GM19240 (cell line): ENCODE measurements around the gene RMDN2.
"Not testable (repeated sequence)": the region's sequence is repeated elsewhere in the genome, so short reads cannot be mapped to it uniquely, and the experiment has no call there.

ENCODE experiments used
- DNase-seq: peaks from one replicate; pipeline ENCODE4 v3.0.0; 2011; ENCODE audit warnings: low spot score; ENCODE audit not compliant: insufficient read length

RMDN2 gene

DNA sequence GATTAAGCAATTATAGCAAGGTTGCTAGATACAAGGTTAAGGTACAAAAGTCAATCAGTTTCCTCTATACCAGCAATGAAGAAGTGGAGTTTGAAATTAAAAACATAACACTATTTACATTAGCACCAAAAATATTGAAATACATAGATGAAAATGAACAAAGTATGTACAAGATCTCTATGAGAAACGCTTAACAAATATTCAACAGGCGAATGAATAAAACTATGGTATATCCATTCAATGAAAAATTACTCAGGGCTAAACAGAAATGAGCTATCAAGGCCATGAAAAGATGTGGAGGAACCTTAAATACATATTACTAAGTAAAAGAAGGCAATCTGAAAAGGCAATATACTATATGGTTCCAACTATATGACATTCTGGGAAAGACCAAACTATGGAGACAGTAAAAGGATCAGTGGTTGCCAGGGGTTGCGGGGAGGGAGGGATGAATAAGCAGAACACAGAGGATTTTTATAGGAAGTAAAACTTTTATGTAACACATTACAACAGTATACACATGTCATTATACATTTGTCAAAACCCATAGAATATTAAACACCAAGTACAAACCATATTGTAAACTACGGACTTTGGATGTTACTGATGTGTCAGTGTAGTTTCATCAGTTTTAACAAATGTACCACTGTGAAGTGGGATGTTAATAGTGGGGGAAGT, 62.1 kb downstream of the RMDN2 start:
- DNase-seq: no peak

DNA sequence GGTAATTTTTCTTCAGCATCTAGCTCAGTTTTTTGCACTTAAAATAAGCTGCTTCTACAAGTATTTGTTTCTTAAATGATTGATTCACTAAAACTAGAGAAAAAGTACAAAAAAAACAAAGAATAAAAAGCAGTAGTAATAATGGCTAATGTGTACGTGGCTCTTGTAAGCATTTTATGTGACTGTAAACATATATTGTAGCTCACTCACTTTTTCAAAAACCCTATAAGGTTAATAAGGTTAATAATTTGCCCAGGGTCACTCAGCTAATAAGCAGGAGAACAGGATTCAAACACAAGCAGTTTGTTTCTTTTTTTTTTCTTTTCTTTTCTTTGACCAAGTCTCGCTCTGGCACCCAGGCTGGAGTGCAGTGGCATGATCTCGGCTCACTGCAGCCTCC, 67.5 kb downstream of the RMDN2 start:
- no peak for DNase-seq

DNA sequence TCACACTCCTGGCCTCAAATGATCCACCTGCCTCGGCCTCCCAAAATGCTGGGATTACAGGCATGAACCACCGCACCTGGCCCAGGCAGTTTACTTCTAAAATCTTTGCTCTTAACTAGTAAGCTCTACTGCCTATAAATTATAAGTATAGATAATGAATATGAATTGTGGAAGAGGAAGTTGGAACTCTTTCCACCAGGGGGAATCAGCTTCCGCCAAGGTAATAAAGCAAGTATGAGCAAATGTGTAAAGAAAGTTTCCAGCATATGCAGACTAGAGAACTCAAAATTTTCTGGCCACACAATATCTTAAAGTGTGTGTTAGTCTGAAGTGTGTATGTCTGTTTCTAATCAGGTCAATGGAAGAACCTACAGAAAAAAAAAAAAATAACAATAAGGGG, 68.1 kb downstream of the RMDN2 start:
- no peak for DNase-seq

DNA sequence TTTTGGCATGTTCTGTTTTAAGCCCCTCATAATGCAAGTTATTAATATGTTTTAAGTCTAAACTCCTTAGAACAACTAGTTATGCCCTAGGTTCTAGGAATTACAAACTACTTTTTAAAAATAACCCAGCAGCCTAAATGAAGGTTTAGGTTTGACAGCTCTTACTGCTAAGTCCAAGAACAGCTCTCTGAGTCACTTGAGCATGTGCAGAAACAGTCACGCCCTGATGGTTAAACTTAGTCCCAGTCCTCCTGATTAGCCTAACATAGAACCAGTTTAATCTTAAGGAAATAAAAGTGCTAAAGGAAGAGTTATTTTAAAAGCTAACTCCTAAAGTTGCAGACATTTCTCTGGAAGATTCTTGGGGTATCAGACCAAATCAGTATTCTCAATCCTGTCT, 72.5 kb downstream of the RMDN2 start:
- DNase-seq: no peak

DNA sequence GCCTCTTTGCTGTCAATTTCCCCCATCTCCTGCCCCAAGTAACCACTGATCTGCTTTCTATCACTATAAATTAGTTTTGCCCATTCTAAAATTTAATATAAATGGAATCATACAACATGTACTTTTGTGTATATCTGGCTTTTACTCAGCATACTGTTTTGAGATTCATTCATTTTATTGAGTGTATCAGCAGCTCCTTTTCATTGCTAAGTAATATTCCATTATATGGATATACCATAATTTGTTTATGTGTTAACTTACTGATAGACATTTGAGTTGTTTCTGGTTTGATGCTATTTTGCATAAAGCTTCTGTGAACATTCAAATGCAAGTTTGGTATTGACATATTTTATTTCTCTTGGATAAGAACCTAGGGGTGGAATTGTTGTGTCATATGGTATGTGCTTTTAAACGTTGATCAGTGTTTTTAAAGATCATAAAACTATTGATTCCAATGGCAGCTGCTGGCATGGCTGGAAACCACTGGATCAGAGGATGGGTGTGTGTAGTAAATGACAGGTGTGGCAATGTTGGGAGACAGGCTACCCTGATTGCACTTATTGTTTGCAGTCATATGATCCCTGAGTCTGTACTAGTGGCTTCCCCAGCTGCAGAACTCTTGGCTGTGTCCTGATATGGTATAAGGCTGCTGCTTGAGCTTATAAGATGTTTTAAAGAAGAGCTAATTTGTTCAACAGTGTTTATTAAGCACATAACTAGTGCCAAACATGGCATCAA, 75.6 kb downstream of the RMDN2 start:
- DNase-seq: no peak

DNA sequence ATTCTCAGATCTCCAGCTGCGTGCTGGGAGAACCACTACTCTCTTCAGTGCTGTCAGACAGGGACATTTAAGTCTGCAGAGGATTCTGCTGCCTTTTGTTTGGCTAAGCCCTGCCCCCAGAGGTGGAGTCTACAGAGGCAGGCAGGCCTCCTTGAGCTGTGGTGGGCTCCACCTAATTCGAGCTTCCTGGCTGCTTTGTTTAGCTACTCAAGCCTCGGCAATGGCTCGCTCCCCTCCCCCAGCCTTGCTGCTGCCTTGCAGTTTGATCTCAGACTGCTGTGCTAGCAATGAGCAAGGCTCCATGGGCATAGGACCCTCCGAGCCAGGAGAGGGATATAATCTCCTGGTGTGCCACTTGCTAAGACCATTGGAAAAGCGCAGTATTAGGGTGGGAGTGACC, 85.1 kb downstream of the RMDN2 start:
- not testable (repeated sequence) for DNase-seq

DNA sequence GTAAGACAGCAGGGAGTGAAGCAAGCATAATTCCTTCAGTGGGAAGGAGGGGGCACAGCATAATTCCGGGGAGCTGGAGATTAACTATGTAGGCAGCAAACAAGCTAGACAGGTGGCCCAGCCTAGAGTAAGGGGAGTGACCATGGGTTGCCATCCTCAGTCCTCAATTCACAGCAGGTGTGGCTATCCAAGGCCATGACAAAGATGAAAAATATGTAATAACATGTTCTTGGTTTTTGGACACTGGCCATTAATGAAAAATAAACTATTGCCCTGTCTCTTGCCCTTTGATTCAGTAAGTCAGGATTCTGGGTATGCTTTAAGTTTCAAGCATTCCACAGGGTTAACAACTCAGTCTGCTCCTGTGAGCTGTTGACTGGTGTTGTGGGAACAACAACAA, 85.9 kb downstream of the RMDN2 start:
- no peak for DNase-seq

DNA sequence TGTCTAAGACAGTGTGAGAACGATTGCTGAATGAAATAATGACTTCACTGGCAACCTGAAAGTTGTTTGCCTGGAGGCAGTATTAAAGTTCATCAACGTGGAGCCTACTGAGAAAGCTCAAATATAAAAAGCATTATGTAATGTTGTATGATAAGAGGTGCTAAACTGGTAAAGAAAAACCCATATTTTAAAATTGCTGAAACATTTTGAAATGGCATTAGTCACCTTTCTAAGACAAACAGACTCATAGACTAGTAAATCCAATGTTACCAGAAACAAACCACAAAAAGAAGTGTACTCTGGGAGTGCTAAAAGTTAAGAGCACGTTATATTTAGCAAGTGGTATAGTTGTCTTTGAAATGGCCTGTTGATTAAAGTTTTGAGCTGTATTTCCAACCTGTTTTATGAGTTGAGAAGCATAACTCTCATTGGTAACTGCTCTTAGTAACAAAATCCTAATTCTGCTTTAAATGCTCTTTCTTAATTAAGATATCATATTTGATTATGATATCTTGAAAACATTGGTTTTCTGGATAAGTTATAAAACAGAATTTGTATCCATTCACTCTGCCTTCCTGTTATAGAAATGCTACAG, 88.2 kb downstream of the RMDN2 start:
- no peak for DNase-seq

DNA sequence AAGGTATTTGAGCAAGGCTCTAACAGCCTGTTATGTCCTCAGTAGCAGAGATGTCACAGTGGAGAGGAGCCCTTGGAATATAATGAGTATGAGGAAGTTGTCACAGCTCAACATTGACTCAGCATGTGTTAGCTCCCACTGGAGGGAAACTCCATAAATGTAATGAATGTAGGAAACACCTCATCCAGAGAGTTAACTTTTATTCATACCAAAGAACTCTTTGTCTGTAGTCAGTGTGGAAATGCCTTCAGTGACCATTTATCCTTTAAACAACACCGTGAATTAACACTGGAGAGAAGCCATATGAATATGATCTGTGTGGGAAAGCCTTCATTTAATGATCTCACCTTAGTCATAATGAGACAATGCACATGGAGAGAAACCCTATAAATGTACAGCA, 91.1 kb downstream of the RMDN2 start:
- no peak for DNase-seq

DNA sequence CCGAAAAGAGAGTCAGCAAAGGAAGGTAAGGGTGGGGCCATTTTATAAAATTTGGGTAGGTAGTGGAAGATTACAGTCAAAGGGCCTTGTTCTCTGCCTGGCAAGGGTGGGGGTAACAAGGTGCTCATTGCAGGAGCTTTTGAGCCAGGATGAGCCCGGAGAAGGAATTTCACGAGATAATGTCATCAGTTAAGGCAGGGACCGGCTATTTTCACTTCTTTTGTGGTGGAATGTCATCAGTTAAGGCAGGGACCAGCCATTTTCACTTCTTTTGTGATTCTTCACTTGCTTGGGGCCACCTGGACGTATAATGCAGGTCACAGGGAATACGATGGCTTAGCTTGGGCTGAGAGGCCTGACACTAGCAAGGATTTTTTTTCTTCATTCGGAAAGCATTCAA, 92.7 kb downstream of the RMDN2 start:
- DNase-seq: no peak

DNA sequence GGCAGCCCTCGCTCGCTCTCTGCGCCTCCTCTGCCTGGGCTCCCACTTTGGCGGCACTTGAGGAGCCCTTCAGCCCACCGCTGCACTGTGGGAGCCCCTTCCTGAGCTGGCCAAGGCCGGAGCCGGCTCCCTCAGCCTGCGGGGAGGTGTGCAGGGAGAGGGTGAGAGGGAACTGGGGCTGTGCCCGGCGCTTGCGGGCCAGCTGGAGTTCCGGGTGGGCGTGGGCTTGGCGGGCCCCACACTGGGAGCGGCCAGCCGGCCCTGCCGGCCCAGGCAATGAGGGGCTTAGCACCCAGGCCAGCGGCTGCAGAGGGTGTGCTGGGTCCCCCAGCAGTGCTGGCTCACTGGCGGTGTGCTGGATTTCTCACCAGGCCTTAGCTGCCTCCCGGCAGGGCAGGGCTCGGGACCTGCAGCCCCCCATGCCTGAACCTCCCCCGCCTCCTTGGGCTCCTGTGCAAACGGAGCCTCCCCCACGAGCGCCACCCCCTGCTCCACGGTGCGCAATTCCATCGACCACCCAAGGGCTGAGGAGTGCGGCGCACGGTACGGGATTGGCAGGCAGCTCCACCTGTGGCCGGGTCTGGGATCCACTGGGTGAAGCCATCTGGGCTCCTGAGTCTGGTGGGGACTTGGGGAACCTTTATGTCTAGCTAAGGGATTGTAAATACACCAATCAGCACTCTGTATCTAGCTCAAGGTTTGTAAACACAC, 95.4 kb downstream of the RMDN2 start:
- DNase-seq: not testable (repeated sequence)

DNA sequence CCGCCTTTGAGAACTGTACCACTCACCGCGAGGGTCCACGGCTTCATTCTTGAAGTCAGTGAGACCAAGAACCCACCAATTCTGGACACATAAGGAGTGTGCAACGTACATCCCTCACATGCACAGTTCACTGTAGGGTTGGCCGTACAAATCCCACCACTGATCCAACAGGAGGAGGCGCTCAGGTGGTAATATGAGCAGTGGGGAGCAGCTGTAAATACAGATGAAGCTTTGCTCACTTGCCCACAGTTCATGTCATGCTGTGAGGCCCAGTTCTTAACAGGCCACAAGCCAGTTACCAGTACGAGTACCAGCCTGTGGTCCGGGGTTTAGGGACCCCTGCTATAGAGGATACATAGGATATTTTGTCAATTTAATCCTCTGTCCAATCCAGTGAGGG, 96.5 kb downstream of the RMDN2 start:
- no peak for DNase-seq

DNA sequence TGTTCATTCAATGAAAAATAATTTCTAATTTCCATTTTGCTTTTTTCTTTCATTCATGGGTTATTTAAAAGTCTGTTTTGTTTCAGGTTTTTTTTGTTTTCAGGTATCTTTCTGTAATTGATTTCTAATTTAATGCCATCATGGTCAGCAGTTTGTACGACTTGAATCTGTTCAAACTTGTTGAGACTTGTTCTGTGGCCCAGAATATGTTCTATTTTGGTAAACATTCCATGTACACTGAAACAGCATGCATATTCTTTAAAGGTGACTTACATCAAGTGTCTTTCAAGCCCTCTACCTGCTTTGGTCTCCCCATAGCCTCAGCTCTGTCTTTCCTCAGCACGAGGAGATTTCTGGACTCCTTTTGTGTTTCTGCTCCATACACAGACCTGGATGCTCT, 101.8 kb downstream of the RMDN2 start:
- no peak for DNase-seq

DNA sequence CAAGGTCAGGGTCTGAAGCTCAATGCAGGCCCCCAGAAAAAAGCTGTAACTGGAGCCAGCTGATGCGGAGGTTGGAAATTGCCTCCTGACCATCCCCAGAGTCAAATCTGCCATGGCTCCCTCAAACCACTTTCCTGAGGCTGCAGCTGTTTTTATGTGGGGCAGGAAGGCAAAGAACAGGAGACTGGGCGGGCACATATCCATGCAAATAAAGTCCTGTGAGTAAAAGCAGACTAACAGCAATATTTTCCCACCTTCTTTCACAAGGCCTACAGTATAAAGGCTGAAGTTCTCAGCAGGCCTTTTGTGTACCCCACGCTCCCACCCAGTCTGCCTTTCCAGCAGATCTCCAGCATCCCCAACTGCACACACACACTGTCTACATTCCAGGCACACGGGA, 103.7 kb downstream of the RMDN2 start:
- DNase-seq: no peak

DNA sequence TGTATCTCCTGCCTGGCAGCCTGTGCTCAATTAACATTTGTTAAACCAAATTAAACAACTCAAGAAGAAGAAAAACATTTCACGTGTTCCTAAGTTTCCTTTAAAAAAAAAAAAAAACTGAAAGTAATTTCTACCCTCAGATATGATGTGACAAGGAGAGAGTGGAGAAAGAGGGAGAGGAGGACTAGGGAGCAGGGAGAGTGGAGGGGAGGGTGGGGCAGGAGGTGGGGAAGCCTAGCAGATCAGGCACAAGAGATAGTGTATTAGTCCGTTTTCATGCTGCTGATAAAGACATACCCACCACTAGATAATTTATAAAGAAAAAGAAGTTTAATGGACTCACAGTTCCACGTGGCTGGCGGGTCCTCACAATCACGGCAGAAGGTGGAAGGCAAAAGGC, 104.4 kb downstream of the RMDN2 start:
- no peak for DNase-seq

DNA sequence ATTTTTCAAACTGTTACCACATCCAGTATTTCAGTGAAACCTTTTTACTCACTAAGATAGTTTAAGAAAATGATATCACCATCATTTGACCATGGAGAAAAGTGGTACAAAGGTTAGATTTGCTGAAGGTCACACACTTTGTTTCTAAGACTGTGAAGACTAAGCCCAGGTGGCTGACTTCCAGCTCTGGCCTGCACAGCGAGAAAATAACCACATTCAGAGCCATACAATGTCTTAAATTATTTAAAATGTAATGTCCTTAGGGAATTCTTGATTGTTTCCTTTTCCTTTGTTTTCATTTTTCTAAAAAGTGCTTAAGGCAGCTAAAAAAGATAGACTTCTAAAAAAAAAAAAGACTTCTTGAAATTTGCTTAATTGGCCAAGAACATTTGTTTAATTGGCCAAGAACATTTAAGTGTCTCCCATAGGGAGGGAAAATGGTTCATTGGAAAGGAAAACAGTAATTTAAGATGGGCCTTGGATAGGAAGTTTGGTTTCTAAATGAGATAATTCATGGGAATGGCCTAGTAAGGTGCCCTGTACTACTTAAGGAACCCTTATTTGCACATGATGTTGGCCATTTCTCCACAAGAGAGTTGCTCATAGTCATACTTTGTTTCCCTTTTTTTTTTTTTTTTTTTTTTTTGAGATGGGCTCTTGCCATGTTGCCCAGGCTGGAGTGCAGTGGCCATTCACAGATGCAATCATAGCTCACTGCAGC, 105.7 kb downstream of the RMDN2 start:
- DNase-seq: no peak

DNA sequence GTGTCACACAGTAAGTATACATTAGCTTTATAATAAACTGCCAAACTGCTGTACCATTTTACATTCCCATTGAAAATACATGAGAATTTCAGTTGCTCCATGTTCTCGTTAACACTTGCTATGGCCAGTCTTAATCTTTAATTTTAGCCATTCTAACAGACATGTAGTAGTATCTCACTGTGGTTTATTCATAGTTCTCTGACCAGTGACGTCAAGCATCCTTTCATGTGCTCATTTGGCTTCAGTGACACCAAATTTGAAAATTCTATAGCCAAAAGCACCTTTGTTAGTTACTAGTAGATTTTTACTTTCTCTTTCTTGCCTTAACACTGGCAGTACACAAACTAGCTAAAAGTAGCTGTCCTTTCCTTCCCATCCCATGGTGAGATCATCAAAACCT, 107.9 kb downstream of the RMDN2 start:
- no peak for DNase-seq

DNA sequence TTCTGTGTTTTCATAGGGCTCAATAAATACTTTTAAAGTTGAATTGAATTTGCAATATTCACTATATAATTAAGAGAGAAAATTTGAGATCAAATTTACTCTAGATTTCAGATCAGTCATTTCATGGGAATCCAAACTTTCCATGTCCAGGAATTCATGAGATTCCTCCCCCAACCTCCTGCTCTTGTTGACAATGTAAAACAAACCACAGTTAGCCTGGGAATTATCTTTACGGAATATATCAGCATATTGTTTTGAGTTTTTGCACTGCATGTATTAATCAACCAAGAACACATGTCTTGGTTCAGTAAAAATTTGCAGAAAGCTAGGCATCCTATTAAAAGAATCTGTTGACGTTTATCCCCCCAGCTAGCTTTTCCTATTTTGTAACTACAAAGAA, 108.6 kb downstream of the RMDN2 start:
- DNase-seq: no peak

DNA sequence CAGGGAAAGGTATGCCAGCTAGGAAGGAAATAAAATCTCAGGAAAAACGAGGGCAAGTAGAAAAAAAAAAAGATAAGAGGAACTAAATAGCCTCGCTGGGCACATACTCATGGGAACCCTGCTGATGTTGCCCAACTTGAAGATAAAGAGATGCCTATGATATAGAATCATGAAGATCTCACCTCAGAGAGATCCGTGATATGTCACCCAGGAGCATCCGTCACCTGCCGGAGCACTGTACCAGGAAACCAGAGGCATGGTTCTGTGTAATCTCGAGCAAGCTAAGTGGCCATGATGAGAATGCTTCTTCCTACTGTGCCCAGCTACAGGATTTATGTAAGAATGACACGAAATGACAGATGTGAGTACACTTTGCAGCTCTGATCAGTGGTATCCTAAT, 110.9 kb downstream of the RMDN2 start:
- DNase-seq: no peak

DNA sequence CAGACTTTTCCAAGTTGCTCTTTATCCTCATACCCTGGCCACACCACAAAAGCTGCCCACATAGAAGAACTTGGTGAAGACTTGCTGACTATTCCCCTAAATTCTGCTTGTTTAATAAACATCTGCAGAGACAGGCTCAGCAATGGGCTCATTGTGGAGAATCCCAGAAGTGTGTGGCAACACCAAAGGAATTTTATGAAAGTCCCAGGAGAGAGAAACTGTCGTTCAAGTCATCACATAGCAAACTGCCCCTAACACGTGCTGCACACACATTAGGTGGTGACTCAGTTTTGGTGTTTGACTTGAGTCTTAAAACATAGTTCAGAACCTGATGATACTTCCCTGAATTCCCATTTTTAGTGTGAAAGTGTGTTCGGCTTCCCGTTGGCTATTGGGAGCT, 112.2 kb downstream of the RMDN2 start:
- DNase-seq: no peak

DNA sequence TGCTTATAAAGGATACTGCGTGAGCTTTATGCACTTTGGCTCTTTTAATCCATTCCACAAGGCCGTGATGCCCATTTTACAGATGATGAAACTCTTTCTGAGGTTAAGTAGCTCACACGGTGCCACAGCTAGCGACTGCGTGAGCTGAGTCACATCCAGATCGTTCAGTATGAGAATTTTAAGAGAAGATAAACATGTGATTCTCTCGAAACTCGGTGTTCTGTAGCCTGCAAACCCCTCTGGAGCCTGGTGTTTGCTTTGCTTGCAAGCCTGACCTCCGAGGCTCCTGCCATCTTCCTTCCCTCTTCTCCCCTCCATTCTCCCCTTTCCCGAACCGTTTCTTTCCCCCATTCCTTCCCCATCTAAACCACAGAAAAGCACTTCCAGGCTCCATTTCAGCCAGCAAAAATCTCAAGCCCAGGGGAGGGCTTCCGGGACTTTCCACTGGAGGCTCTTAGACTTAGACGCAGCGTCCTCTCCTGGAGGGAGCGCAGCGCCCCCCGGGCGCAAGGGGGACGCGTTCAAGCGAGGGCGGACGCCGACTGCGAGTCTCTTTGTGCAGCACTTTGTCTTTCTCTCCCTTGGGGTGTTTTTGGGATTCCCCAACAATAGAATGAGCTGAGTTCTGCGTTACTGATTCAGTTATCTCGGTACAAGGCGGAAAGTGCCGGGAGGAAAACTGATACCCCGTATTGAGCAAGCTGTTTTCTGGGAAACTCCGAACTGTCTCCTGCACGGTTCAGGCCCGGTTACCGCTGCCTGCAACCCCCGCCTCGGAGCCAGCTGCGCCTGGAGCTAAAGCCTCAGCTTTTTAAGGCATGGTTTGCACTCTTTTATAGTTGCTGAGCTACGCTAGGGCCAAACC, 112.9 kb downstream of the RMDN2 start:
- no peak for DNase-seq
